Trophoblast cell (in vitro differentiated cells and primary cell): ENCODE measurements around the gene TMEM63B.

ENCODE experiments used
- DNase-seq, 2 donors: peaks; one replicate each; pipeline ENCODE4 v3.0.0-alpha.2; 2016
- H2AFZ ChIP-seq: 2 replicates; pipeline ENCODE4 v1.6.1; 2013; ENCODE audit warnings: low read length, moderate library complexity, mild to moderate bottlenecking; ENCODE audit not compliant: insufficient read depth, poor library complexity
- H2AK5ac ChIP-seq: 2 replicates; pipeline ENCODE4 v1.6.1; 2013; ENCODE audit warnings: mild to moderate bottlenecking, low read length
- H2BK120ac ChIP-seq: 2 replicates; pipeline ENCODE4 v1.6.1; 2013; ENCODE audit warnings: low read length, mild to moderate bottlenecking, moderate library complexity; ENCODE audit not compliant: insufficient read depth, poor library complexity
- H2BK12ac ChIP-seq: 2 replicates; pipeline ENCODE4 v1.6.1; 2013; ENCODE audit warnings: mild to moderate bottlenecking, low read length, moderate library complexity
- H2BK5ac ChIP-seq: 2 replicates; pipeline ENCODE4 v1.6.1; 2013; ENCODE audit warnings: low read length, low read depth, moderate library complexity, mild to moderate bottlenecking; ENCODE audit not compliant: poor library complexity
- H3K14ac ChIP-seq: 2 replicates; pipeline ENCODE4 v1.6.1; 2013; ENCODE audit warnings: mild to moderate bottlenecking, low read length
- H3K18ac ChIP-seq: 2 replicates; pipeline ENCODE4 v1.6.1; 2013; ENCODE audit warnings: mild to moderate bottlenecking, low read length
- H3K23ac ChIP-seq: 2 replicates; pipeline ENCODE4 v1.6.1; 2013; ENCODE audit warnings: low read length
- H3K27ac ChIP-seq: 2 replicates; pipeline ENCODE4 v1.5.1; 2013; ENCODE audit warnings: low read depth, mild to moderate bottlenecking, inconsistent platforms, low read length, moderate library complexity
- H3K27me3 ChIP-seq: 2 replicates; pipeline ENCODE4 v1.6.1; 2013; ENCODE audit warnings: inconsistent platforms, mild to moderate bottlenecking, low read length, moderate library complexity; ENCODE audit not compliant: insufficient read depth
- H3K36me3 ChIP-seq, 2 experiments: 1 replicate in 1 of 2; 2 replicates in 1 of 2; pipeline ENCODE4 v1.6.1; 2013; ENCODE audit warnings: low read length in 2 of 2, mild to moderate bottlenecking in 2 of 2, moderate library complexity in 1 of 2; ENCODE audit not compliant: insufficient read depth in 2 of 2, control insufficient read depth in 1 of 2
- H3K4ac ChIP-seq: 2 replicates; pipeline ENCODE4 v1.6.1; 2013; ENCODE audit warnings: low read depth, mild to moderate bottlenecking, low read length, moderate library complexity
- H3K4me1 ChIP-seq, 2 experiments: 1 replicate in 1 of 2; 2 replicates in 1 of 2; pipeline ENCODE4 v1.6.1; 2013; ENCODE audit warnings: low read length in 2 of 2, mild to moderate bottlenecking in 2 of 2, moderate library complexity in 1 of 2; ENCODE audit not compliant: insufficient read depth in 2 of 2, control insufficient read depth in 1 of 2
- H3K4me2 ChIP-seq: 2 replicates; pipeline ENCODE4 v1.6.1; 2013; ENCODE audit warnings: inconsistent platforms, mild to moderate bottlenecking, low read length, moderate library complexity
- H3K4me3 ChIP-seq: 2 replicates; pipeline ENCODE4 v1.5.1; 2013; ENCODE audit warnings: mild to moderate bottlenecking, low read depth, low read length, inconsistent platforms
- H3K79me1 ChIP-seq: one replicate; pipeline ENCODE4 v1.6.1; 2013; ENCODE audit warnings: low read length
- H3K79me2 ChIP-seq: 2 replicates; pipeline ENCODE4 v1.6.1; 2013; ENCODE audit warnings: low read length, mild to moderate bottlenecking; ENCODE audit not compliant: control insufficient read depth, insufficient read depth, poor library complexity
- H3K9ac ChIP-seq: 2 replicates; pipeline ENCODE4 v1.6.1; 2013; ENCODE audit warnings: mild to moderate bottlenecking, low read length
- H3K9me3 ChIP-seq: 2 replicates; pipeline ENCODE4 v1.6.1; 2013; ENCODE audit warnings: low read depth, mild to moderate bottlenecking, control low read depth, inconsistent platforms, low read length; ENCODE audit not compliant: insufficient read depth
- H4K12ac ChIP-seq: 2 replicates; pipeline ENCODE4 v1.6.1; 2013; ENCODE audit warnings: low read depth, mild to moderate bottlenecking, low read length, moderate library complexity
- H4K8ac ChIP-seq: 2 replicates; pipeline ENCODE4 v1.6.1; 2013; ENCODE audit warnings: low read depth, mild to moderate bottlenecking, low read length, moderate library complexity
- H4K91ac ChIP-seq: one replicate; pipeline ENCODE4 v1.6.1; 2013; ENCODE audit warnings: low read depth, mild to moderate bottlenecking, low read length, moderate library complexity
- WGBS: extraction: QIAGEN DNeasy Blood & Tissue Kit; methylation state at CpG from one replicate; pipeline ENCODE4 v1.1.7; 2013; ENCODE audit warnings: missing lambda C conversion rate; ENCODE audit not compliant: insufficient read length, insufficient coverage; ENCODE audit errors: extremely low coverage; 5-methylcytosine and 5-hydroxymethylcytosine counted together

Gene TMEM63B

DNA sequence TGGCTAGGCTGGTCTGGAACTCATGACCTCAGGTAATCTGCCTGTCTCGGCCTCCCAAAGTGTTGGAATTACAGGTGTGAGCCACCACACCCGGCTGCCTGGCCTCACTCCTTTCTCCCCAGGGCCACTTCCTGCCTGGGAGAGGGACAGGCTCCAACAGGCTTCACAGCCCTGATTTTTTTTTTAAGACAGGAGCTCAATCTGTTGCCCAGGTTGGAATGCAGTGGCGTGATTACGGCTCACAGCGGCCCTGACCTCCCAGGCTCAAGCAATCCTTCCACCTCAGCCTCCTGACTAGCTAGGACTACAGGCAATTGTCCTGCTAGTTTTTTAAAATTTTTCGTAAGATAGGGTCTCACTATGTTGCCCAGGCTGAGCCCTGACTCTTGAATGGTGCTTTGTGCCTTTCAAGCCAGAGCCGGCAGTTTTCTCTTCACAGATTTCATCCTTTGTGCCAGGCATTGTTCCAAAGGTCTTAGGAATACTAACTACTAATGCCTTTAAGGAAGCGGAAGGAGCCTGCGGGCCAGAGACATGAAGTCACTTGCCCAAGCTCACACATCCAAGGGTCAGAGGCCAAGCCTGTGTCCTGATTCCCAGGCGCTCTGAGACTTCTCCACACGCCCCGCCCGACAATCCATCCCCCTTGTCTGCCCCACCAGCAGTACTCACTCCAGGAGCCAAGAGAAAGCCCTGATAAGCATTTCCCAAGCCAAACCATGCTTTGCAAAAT, 50.5 kb downstream of the TMEM63B start:
- peak overlapping the region; percentile 87 for H2BK5ac ChIP-seq
- no peaks in the 10 kb centered on the region for H3K36me3 ChIP-seq
- H3K4me1 ChIP-seq = peaks cover 20 to 30% of the 10 kb centered on the region in 2 experiments
- H4K91ac ChIP-seq = peak overlapping the region; percentile 60
- peak overlapping the region; percentile 55 for H2BK12ac ChIP-seq
- no peaks in the 10 kb centered on the region for H3K27me3 ChIP-seq
- peak overlapping the region; percentile 95 for H3K27ac ChIP-seq
- peak; percentile 99 to 100 for DNase-seq
- H4K12ac ChIP-seq = no peak overlapping the region
- peaks cover 5% of the 10 kb centered on the region for H3K9me3 ChIP-seq
- H3K4me3 ChIP-seq = no peak overlapping the region
- peaks cover 31% of the 10 kb centered on the region for H3K79me1 ChIP-seq
- no peak overlapping the region for H3K9ac ChIP-seq
- peak overlapping the region; percentile 40 for H4K8ac ChIP-seq
- H2BK120ac ChIP-seq = peak overlapping the region; percentile 24
- H2AFZ ChIP-seq = peak overlapping the region; percentile 28
- WGBS = no CpG with 5 or more reads among the region's 13 CpGs
- peak overlapping the region; percentile 65 for H3K14ac ChIP-seq
- H3K79me2 ChIP-seq = no peaks in the 10 kb centered on the region
- no peak overlapping the region for H3K23ac ChIP-seq
- no peak overlapping the region for H3K4me2 ChIP-seq
- H3K4ac ChIP-seq = no peak overlapping the region
- H3K18ac ChIP-seq = peak overlapping the region; percentile 35
- peak overlapping the region; percentile 61 for H2AK5ac ChIP-seq

DNA sequence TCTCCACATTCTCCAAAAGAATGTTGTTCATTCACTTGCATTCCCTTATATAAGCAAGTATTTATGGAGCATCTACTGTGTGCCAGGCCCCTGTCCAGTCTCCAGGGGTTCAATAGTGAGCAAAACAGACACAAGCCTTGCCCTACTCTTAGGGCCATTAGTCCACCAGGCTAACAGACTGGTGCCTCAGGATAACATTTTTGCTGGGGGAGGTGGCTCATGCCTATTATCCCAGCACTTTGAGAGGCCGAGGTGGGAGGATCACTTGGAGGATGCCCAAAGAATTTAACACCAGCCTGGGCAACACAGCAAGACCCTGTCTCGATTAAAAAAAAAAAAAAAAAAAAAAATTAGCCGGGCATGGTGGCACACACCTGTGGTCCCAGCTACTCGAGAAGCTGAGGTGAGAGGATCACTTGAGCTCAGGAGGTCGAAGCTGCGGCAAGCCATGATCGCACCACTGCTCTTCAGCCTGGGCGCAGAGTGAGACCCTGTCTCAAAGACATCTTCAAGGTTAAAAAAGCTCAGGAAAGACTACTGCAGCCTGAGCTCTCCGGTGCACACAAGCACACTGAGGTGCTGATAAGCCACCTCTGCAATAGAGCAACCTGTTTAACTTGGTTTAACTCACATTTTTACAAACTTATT, 51.2 kb downstream of the TMEM63B start:
- DNase-seq = no peak
- peaks cover 31% of the 10 kb centered on the region for H3K79me1 ChIP-seq
- no peak overlapping the region for H4K12ac ChIP-seq
- WGBS = no CpG with 5 or more reads among the region's 9 CpGs
- H2BK12ac ChIP-seq = peak overlapping the region; percentile 55
- peak overlapping the region; percentile 63 for H4K91ac ChIP-seq
- peak overlapping the region; percentile 47 for H3K14ac ChIP-seq
- no peaks in the 10 kb centered on the region for H3K36me3 ChIP-seq
- H3K9ac ChIP-seq = no peak overlapping the region
- H2AFZ ChIP-seq = no peak overlapping the region
- peaks cover 24 to 36% of the 10 kb centered on the region in 2 experiments for H3K4me1 ChIP-seq
- H2AK5ac ChIP-seq = no peak overlapping the region
- H3K4me2 ChIP-seq = no peak overlapping the region
- peak overlapping the region; percentile 81 for H3K27ac ChIP-seq
- H3K18ac ChIP-seq = no peak overlapping the region
- peaks cover 5% of the 10 kb centered on the region for H3K9me3 ChIP-seq
- H3K4me3 ChIP-seq = no peak overlapping the region
- no peak overlapping the region for H3K23ac ChIP-seq
- H3K27me3 ChIP-seq = no peaks in the 10 kb centered on the region
- peak overlapping the region; percentile 37 for H2BK5ac ChIP-seq
- H4K8ac ChIP-seq = peak overlapping the region; percentile 54
- no peak overlapping the region for H3K4ac ChIP-seq
- no peaks in the 10 kb centered on the region for H3K79me2 ChIP-seq
- peak overlapping the region; percentile 67 for H2BK120ac ChIP-seq

DNA sequence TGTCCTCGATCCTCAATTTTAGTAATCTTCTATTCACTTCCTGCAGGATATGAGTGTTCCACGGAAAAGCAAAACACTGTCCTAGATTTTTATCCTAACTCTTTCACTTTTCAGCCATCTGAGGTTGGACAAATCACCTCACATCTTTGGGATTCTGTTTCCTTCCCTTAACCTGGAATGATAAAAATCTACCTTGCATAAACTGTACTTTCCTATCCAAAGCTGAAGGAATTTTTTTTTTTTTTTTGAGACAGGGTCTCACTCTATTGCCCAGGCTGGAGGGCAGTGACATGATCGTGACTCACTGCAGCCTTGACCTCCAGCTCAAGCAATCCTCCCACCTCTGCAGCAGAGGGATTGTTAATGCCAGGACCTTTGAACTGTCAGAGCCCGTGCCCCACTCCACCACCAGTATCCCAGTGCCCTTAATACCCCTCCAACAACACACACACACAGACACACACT, 51.8 kb downstream of the TMEM63B start:
- Histone ChIP-seq H3K9me3 (peaks cover 5% of the 10 kb centered on the region), H2BK120ac (peak overlapping the region; percentile 67), H3K9ac (no peak overlapping the region), H3K14ac (peak overlapping the region; percentile 5), H4K8ac (no peak overlapping the region), H2BK5ac (peak overlapping the region; percentile 37), H3K23ac (no peak overlapping the region), H3K4me3 (no peak overlapping the region), H3K4ac (no peak overlapping the region), H2AFZ (no peak overlapping the region), H3K27me3 (no peaks in the 10 kb centered on the region), H4K91ac (peak overlapping the region; percentile 65), H3K18ac (no peak overlapping the region), H3K4me2 (no peak overlapping the region), H3K27ac (peak overlapping the region; percentile 81), H4K12ac (no peak overlapping the region), H2BK12ac (peak overlapping the region; percentile 61), H3K36me3 (no peaks in the 10 kb centered on the region), H2AK5ac (peak overlapping the region; percentile 11), H3K79me2 (no peaks in the 10 kb centered on the region), H3K4me1 (peaks cover 27 to 39% of the 10 kb centered on the region in 2 experiments), H3K79me1 (peaks cover 34% of the 10 kb centered on the region)
- DNase-seq = peak; percentile 54 to 77
- no CpG with 5 or more reads among the region's 4 CpGs for WGBS

DNA sequence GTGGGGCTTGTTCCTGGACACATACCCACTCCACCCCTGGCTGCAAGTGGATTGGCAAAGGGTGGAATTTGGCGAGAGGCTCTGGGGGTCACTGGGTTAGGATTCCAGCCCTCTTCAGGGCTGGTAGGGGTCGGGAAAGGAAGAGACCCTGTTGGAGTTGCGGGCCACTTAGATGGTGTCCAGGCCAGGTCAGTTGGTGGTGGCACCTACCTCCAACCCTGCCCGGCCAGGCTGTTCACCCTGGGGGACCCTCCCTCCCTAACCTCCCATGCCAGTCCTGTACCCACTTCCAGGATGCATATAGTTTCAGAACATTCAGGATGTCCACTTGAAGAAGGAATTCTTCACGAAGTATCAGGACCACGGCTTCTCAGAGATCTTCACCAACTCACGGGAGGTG, 52.3 kb downstream of the TMEM63B start:
- peak overlapping the region; percentile 21 for H2BK120ac ChIP-seq
- WGBS = no CpG with 5 or more reads among the region's 7 CpGs
- H2AK5ac ChIP-seq = peak overlapping the region; percentile 45
- no peak overlapping the region for H3K4me2 ChIP-seq
- H2AFZ ChIP-seq = no peak overlapping the region
- no peak overlapping the region for H3K4me3 ChIP-seq
- no peak overlapping the region for H4K12ac ChIP-seq
- peak overlapping the region; percentile 12 for H3K18ac ChIP-seq
- no peak overlapping the region for H3K9ac ChIP-seq
- H3K79me1 ChIP-seq = peaks cover 34% of the 10 kb centered on the region
- H4K91ac ChIP-seq = peak overlapping the region; percentile 65
- peaks cover 27 to 39% of the 10 kb centered on the region in 2 experiments for H3K4me1 ChIP-seq
- peak overlapping the region; percentile 7 for H3K27ac ChIP-seq
- no peak for DNase-seq
- no peak overlapping the region for H3K23ac ChIP-seq
- peak overlapping the region; percentile 45 for H2BK5ac ChIP-seq
- H2BK12ac ChIP-seq = peak overlapping the region; percentile 61
- H3K36me3 ChIP-seq = no peaks in the 10 kb centered on the region
- no peaks in the 10 kb centered on the region for H3K27me3 ChIP-seq
- H4K8ac ChIP-seq = no peak overlapping the region
- no peaks in the 10 kb centered on the region for H3K79me2 ChIP-seq
- no peak overlapping the region for H3K4ac ChIP-seq
- peak overlapping the region; percentile 5 for H3K14ac ChIP-seq
- peaks cover 5% of the 10 kb centered on the region for H3K9me3 ChIP-seq
